Spleen (tissue), 7 donors: ENCODE results near the gene SERHL2.

Experiments
- POLR2A ChIP-seq, 3 donors: fragments of 450-650 bp; IDR thresholded peaks; one replicate each; pipeline ENCODE4 v1.5.1; 2017; ENCODE audit warnings: antibody characterized with exemption in 3 of 3, mild to moderate bottlenecking in 1 of 3
- TF ChIP-seq, protein P1 (sequence below), 11 experiments: fragments of 200-600 bp in 7 of 11; fragments of 450-650 bp in 4 of 11; sonication (generic) in 4 of 11; IDR thresholded peaks in 8 of 11; conservative IDR thresholded peaks in 3 of 11; 1 replicate in 7 of 11; 2 replicates in 4 of 11; pipeline versions ENCODE4 v1.4.0 to v1.8.0; 2016 to 2021; ENCODE audit warnings: antibody characterized with exemption in 11 of 11, inconsistent platforms in 4 of 11, mild to moderate bottlenecking in 1 of 11
- donor health status: DM: no; HTN: no; CAD: no; lungs with moderate emphysema.
- donor health status: DM: no; HTN: no; CAD: no.
- donor health status: DM: no; HTN: no; CAD: no.

DNA sequence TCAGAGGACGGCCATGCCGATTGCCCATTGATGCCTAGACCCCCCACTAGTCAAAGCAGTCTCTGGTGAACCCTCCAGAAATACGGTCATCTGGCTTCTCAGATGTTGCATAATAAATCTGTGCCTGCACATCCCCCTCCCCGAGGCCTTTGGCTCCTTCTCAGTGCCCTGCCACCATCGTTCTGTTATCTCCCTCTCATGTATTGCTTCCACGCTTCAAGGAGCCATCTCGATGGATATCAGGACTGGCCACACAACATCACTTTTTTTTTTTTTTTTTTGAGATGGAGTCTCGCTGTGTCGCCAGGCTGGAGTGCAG, 32.6 kb upstream of the SERHL2 start:
- TF ChIP-seq POLR2A (IDR thresholded peaks at IDR 0.05), result no peak
- TF ChIP-seq, protein P1, sequence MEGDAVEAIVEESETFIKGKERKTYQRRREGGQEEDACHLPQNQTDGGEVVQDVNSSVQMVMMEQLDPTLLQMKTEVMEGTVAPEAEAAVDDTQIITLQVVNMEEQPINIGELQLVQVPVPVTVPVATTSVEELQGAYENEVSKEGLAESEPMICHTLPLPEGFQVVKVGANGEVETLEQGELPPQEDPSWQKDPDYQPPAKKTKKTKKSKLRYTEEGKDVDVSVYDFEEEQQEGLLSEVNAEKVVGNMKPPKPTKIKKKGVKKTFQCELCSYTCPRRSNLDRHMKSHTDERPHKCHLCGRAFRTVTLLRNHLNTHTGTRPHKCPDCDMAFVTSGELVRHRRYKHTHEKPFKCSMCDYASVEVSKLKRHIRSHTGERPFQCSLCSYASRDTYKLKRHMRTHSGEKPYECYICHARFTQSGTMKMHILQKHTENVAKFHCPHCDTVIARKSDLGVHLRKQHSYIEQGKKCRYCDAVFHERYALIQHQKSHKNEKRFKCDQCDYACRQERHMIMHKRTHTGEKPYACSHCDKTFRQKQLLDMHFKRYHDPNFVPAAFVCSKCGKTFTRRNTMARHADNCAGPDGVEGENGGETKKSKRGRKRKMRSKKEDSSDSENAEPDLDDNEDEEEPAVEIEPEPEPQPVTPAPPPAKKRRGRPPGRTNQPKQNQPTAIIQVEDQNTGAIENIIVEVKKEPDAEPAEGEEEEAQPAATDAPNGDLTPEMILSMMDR (IDR thresholded peaks at IDR 0.05 in 8 of 11, conservative IDR thresholded peaks at IDR 0.05 in 3 of 11), result no peak
